C4-2B (cell line): ENCODE results near the gene ZNF410.

ENCODE experiments used
- CTCF ChIP-seq: fragments of 450-650 bp; conservative IDR thresholded peaks from 2 replicates; pipeline ENCODE4 v1.5.1; 2017; ENCODE audit warnings: mild to moderate bottlenecking
- ZFX ChIP-seq: fragments of 450-650 bp; IDR thresholded peaks from 2 replicates; pipeline ENCODE4 v1.6.1; 2017

GRCh38 chr14:73842201-73842600 is 44.5 kb upstream of the ZNF410 start:
- TF ChIP-seq CTCF, result no peak
- TF ChIP-seq ZFX, result no peak
